Fibroblast of pulmonary artery (primary cell): ENCODE data around the gene MRM1.

ENCODE experiments used
- DNase-seq: peaks from one replicate; pipeline ENCODE4 v3.0.0-alpha.2; 2010; ENCODE audit warnings: low read depth
- H3K4me3 ChIP-seq: replicated peaks from 2 replicates; pipeline ENCODE4 v1.5.1; 2011; ENCODE audit warnings: low read depth, mild to moderate bottlenecking, control low read depth, low read length, moderate library complexity
- CTCF ChIP-seq: IDR thresholded peaks from 2 replicates; pipeline ENCODE4 v1.5.1; 2011; ENCODE audit warnings: mild to moderate bottlenecking, control low read depth, low read length, inconsistent platforms; ENCODE audit errors: missing control alignments

The MRM1 gene

GRCh38 chr17:36610474-36610873, 9.1 kb downstream of the MRM1 start:
- no peak for TF ChIP-seq CTCF
- H3K4me3 ChIP-seq: no peak overlapping the region
- DNase-seq: no peak

DNA sequence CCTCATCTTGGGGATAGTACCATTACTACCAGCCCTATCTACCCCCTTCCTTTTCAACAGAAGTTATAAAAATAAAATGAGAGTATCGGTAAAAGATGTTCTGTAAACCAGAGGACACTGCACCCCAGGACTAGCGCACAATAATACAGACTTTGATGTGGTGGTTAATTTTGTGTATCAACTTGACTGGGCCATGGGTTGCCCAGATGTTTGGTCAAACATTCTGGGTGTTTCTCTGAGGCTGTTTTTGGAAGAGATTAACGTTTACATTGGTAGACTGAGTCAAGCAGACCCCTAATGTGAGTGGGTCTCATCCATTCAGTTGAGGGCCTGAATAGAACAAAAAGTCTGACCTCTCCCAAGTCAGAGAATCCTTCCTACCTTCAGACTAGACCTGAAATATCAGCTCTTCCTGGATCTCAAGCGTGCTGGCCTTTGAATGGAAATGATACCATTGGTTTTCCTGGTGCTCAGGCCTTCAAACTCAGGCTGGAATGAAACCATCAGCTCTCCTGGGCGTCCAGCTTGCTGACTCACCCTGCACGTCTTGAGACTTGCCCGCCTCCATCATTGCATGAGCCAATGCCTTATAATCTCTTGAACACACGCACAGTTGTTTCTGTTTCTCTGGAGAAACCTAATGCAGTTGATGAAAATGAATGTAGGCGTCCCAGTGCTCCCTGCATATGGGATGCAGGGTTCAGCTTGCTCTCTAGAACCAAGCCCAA, 10.1 kb downstream of the MRM1 start:
- peak; percentile 76 for DNase-seq
- TF ChIP-seq CTCF: no peak
- H3K4me3 ChIP-seq: no peak overlapping the region

DNA sequence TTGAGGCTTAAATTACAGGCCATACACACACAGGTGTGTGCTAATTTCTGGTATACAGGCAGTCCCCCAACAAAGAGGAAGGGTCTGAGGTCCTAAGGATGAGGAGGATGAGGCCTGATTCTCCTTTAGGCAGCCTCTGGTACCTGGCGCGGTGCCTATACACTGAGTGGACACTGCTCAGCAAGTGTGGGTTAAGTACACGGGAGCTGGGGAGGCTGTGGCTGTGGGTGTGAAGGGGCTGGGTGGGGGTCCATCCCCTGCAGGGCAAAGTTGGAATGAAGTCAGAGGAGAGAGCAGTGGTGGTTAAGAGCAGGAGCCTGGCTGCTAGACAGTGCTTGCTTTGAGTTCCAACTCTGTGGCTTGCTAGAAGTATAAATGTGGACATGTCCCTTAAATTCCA, 10.9 kb downstream of the MRM1 start:
- H3K4me3 ChIP-seq: no peak overlapping the region
- DNase-seq: no peak
- TF ChIP-seq CTCF: no peak

DNA sequence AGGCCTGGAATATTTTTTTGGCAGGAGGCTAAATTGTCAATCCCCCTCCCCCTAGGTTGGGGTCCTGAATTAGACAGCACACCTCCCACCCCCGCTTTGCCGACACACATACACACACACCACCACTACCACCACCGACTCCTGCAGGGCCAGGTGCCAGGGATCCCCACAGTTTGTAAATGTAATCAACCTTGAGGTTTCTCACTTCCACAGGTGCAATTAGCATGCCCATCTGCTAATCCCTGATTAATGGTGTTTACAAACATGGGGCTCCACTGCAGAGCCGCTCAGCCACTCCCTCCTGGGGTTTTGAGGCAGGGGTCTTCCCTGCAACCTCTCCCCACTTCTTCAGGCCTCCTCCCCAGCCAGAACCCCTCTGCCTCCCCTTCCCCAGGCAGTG, 11.8 kb downstream of the MRM1 start:
- no peak overlapping the region for H3K4me3 ChIP-seq
- no peak for DNase-seq
- no peak for TF ChIP-seq CTCF

- H3K4me3 ChIP-seq: no peak overlapping the region
- TF ChIP-seq CTCF: no peak
- no peak for DNase-seq
Measured at GRCh38 chr17:36614081-36614480, 12.7 kb downstream of the MRM1 start.

DNA sequence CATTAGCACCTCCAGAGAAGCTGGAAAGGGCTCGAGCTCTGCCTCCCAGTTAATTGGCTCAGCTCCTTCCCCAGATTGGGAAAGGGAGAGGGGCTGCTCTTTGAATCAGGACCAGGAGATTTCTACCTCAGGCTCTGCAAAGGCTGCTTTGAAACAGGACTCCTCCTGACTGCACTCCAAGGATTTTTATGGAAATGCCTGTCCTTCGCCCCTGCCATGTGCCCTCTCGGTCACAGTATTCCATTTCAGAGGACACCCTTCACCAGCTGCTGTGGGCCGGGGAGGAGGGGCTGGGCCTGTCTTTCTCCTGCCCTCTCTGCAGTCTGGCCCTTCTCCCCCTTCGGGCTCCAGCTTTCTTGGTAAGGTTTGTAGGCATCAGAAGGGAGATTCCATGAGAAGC, 13.6 kb downstream of the MRM1 start:
- no peak for TF ChIP-seq CTCF
- no peak for DNase-seq
- H3K4me3 ChIP-seq: no peak overlapping the region
